GM13976 (cell line): Measurements from ENCODE around the gene PPP4C.

Experiments used
- DNase-seq: peaks from one replicate; pipeline ENCODE4 v3.0.0; 2012; ENCODE audit warnings: low spot score
- CTCF ChIP-seq: IDR thresholded peaks from 2 replicates; pipeline ENCODE4 v1.5.1; 2012; ENCODE audit warnings: borderline replicate concordance, mild to moderate bottlenecking; ENCODE audit not compliant: insufficient read depth; ENCODE audit errors: extremely low read depth, missing control alignments, control extremely low read depth
- in situ Hi-C: fragments of 300-500 bp; cut with MboI; formaldehyde crosslinking; loops from one replicate; pipeline ENCODE4 v1.12.0; 2022; ENCODE audit warnings: low sequenced_read_pairs, mixed read lengths, inconsistent platforms; ENCODE audit not compliant: unreplicated experiment

Gene PPP4C

GRCh38 chr16:30091474-30092372, 15.9 kb downstream of the PPP4C start, which contains the start of gene TBX6:
TBX6 (minus strand) TSS chr16:30091924; CDS start chr16:30091193, 731 bp downstream.
- peak; percentile 96 for TF ChIP-seq CTCF
- peak; percentile 96 for DNase-seq
- in situ Hi-C loops, result no loop called here

GRCh38 chr16:30092373-30093010, 16.7 kb downstream of the PPP4C start:
- DNase-seq, result peak; percentile 94
- peak; percentile 86 for TF ChIP-seq CTCF
- in situ Hi-C loops, result no loop called here

- no peak for TF ChIP-seq CTCF
- DNase-seq, result no peak
- in situ Hi-C loops, result no loop called here
These were observed 18.9 kb downstream of the PPP4C start for GRCh38 chr16:30094541-30095165.

- no peak for DNase-seq
- in situ Hi-C loops, result no loop called here
- no peak for TF ChIP-seq CTCF
These were observed 19.6 kb downstream of the PPP4C start for GRCh38 chr16:30095166-30096078.

GRCh38 chr16:30096105-30096861, 20.5 kb downstream of the PPP4C start, which contains the start of gene YPEL3:
YPEL3 (minus strand) TSS chr16:30096213; CDS start chr16:30095482, 731 bp downstream.
- in situ Hi-C loops, result no loop called here
- TF ChIP-seq CTCF, result no peak
- peak; percentile 98 for DNase-seq
